ENCODE results near the gene ERF.

Gene ERF

DNA sequence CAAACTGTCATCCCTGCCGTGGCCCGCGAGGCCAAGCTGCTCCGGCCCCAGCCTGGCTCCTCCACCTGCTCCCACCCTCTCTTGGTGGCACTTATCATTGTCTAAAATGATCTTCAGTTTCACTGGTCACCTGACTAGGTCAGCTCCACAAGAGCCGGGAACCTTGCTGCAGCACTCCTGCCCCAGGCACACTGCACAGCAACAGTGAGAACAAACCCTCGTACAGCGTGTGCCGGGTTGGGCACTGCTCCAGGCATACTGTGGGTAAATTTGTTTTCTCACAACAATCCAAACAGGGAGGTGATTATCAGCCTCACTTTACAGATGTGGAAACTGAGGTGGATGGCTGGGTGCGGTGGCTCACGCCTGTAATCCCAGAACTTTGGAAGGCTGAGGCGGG, 46.3 kb downstream of the ERF start:
- no peak for DNase-seq (ENCODE audit: low read depth in 2 of 2)
- TF ChIP-seq, protein P1, sequence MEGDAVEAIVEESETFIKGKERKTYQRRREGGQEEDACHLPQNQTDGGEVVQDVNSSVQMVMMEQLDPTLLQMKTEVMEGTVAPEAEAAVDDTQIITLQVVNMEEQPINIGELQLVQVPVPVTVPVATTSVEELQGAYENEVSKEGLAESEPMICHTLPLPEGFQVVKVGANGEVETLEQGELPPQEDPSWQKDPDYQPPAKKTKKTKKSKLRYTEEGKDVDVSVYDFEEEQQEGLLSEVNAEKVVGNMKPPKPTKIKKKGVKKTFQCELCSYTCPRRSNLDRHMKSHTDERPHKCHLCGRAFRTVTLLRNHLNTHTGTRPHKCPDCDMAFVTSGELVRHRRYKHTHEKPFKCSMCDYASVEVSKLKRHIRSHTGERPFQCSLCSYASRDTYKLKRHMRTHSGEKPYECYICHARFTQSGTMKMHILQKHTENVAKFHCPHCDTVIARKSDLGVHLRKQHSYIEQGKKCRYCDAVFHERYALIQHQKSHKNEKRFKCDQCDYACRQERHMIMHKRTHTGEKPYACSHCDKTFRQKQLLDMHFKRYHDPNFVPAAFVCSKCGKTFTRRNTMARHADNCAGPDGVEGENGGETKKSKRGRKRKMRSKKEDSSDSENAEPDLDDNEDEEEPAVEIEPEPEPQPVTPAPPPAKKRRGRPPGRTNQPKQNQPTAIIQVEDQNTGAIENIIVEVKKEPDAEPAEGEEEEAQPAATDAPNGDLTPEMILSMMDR (IDR thresholded peaks at IDR 0.05; ENCODE audit: low read depth, low read length) = no peak
- H3K4me3 ChIP-seq (replicated peaks in 1 of 2; ENCODE audit: low read depth in 2 of 2, low read length in 2 of 2) = no peak overlapping the region

DNA sequence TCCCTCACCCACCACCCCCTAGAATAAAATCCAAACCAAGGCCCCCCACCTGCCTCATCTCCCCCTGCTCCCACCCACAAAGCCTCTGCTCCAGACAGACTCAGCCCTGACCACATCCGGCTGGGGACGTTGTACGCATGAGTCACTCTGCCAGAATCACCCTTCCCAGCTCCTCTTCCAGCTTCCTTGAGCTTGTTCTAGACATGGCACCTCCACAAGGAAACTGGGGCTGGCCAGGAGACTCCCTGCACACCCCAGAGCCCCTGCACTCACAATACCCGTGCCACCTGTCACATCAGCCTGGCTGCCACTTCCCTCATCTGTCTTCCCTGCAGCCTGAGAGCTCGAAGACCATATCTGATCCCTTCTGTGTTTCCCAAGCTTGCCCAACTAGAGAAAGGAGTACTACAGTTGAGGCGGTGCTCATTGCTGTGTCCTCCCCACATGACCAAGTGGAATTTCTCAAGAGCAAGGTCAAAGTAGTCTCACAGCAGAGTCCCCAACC, 47.1 kb downstream of the ERF start:
- DNase-seq (ENCODE audit: low read depth in 2 of 2) = peak; percentile 58 to 84
- no peak overlapping the region for H3K4me3 ChIP-seq (replicated peaks in 1 of 2; ENCODE audit: low read depth in 2 of 2, low read length in 2 of 2)
- TF ChIP-seq, protein P1 (IDR thresholded peaks at IDR 0.05; ENCODE audit: low read depth, low read length) = no peak

DNA sequence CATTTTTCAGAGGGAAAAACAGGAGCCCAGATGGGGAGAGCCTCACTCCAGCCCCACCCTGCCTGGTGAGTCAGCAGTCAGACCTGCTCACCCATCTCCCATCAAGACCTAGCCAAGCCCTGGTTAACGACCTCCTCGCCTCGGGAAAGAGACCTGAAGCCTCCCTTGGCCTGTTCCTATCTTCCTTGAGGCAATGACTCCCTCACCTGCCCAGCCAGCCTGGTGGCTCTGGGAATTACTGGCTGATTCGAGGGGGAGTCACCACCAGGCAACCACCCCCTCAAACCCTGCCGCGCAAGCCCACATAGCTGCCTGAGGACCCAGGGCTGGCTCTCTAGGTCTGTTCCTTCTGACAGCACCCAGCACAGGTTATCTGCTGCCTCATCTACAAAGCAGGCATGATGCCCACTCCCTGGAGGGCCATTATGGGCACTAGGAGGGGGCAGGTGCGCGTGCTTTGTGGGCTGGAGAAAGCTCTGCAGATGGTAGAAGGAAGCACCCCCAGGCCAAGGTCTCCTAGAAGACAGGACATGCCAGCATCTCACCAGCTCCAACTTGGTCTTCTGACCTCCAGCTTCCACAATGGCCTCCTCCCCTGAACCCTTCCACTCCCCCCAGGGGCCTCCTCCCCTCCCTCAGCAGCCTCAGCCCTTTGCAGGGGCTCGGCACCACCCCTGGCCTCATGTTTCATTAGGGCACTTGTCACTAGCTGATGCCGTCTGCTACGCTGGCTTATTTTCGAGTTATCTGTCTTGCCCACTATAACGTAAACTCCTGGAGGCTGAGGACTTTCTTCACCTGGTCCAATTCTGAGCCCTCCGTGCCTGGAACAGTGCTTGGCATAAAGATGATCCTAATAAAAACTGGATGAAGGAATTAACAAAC, 47.8 kb downstream of the ERF start:
- peak in 1 of 2 donors; percentile 52 for DNase-seq (ENCODE audit: low read depth in 2 of 2)
- TF ChIP-seq, protein P1 (IDR thresholded peaks at IDR 0.05; ENCODE audit: low read depth, low read length) = no peak
- H3K4me3 ChIP-seq (replicated peaks in 1 of 2; ENCODE audit: low read depth in 2 of 2, low read length in 2 of 2) = no peak overlapping the region

DNA sequence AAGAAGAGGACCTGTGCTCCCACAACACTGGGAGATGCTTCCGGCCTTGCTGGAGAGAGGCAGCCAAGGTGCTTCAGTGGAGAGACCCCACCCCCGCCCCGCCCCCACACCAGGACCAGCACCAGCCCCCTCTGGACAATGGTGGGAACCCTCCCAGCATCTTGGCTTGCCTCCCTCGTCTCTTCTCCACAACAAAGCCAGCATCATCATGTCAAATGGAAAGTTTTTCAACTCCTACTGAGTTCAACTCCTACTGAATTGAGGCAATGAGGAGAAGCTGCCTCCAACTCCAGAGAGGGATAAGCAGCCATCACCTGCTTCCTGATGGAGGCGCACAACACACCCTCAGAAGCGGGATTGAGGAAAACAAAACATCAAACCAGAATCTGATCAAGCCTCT, 50.3 kb downstream of the ERF start:
- TF ChIP-seq, protein P1 (IDR thresholded peaks at IDR 0.05; ENCODE audit: low read depth, low read length) = no peak
- H3K4me3 ChIP-seq (replicated peaks in 1 of 2; ENCODE audit: low read depth in 2 of 2, low read length in 2 of 2) = no peak overlapping the region
- no peak for DNase-seq (ENCODE audit: low read depth in 2 of 2)

DNA sequence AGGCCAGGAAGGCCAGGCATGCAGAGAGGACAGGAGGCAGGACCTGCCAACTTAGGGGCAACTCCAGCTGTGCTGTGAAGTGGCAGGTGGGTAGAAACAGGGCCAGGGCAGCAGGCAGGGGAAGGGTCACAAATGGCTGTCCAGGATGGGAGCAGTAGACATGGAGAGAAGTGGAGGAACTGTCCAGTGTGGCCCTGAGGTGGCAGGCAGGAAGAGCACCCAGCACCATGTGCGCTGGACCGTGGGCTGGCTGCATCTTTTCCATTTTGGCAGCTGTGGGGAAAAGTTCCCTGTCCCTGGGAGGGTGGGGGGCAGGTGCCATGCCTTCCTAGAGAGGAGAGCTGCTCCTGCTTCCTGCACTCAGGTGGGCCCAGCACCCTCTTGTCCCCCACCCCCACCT, 51.2 kb downstream of the ERF start:
- TF ChIP-seq, protein P1 (IDR thresholded peaks at IDR 0.05; ENCODE audit: low read depth, low read length) = no peak
- H3K4me3 ChIP-seq (replicated peaks in 1 of 2; ENCODE audit: low read depth in 2 of 2, low read length in 2 of 2) = no peak overlapping the region
- DNase-seq (ENCODE audit: low read depth in 2 of 2) = no peak

DNA sequence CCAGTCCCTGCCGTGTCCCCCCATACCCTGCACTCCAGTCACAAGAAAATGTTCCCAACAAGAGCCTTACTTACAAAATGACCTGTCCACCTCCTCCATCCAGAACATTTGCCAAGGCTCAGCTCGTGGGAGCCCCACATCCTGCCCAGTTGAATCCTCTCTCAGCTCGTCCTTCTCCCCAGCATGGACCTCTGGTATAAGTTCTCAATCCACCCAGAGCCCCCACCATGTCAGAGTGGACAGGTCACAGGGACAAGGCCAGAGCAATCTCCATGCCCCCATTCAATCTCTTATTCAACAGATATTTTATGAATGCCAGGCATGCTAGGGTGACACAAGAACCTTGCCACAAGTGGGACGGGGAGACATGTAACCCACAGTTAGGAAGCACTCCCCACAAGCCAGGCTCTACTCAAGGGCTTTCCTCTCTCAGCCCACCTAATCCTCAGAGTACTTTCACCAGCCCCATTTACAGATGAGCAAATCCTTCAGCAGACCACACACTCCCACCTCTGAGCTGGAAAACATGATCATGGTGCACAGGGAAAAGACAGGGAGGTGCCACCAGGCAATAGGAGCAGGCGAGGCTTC, 52.5 kb downstream of the ERF start:
- H3K4me3 ChIP-seq (replicated peaks in 1 of 2; ENCODE audit: low read depth in 2 of 2, low read length in 2 of 2) = no peak overlapping the region
- TF ChIP-seq, protein P1 (IDR thresholded peaks at IDR 0.05; ENCODE audit: low read depth, low read length) = no peak

More for the DNA sequence above, 52.5 kb downstream of the ERF start:
- no peak for DNase-seq (ENCODE audit: low read depth in 2 of 2)
